Stimulated activated CD8-positive, alpha-beta memory T cell treated with anti-CD3 and anti-CD28 coated beads, Interleukin-15, amount 100 ng/mL, for 4 hours (primary cell): ENCODE results near the gene DNAH6.
A peak's percentile ranks its signal among the peaks of the same experiment; 100 is the strongest.
"Not testable (repeated sequence)": the region's sequence is repeated elsewhere in the genome, so short reads cannot be mapped to it uniquely, and the experiment has no call there.

Source experiments
- DNase-seq, 2 donors: peaks; one replicate each; pipeline ENCODE4 v3.0.0-alpha.2; 2020; ENCODE audit warnings: low read depth in 2 of 2

Gene DNAH6

GRCh38 chr2:84516234-84516986 is at the start of gene DNAH6:
TSS of gene DNAH6 (plus strand) at chr2:84516498. CDS start at chr2:84517827, 1,329 bp downstream.
- peak; percentile 66 to 73 for DNase-seq

- no peak for DNase-seq
Observed at GRCh38 chr2:84467389-84467788, 48.9 kb upstream of the DNAH6 start.

- not testable (repeated sequence) for DNase-seq
Observed at GRCh38 chr2:84472423-84472822, 43.9 kb upstream of the DNAH6 start.

- no peak for DNase-seq
Observed at GRCh38 chr2:84472856-84473565, 43.3 kb upstream of the DNAH6 start.

GRCh38 chr2:84474176-84474575 is 42.1 kb upstream of the DNAH6 start:
- DNase-seq, result no peak

- DNase-seq, result no peak
Observed at GRCh38 chr2:84477886-84478285, 38.4 kb upstream of the DNAH6 start.

- DNase-seq, result no peak
Observed at GRCh38 chr2:84478867-84479266, 37.4 kb upstream of the DNAH6 start.

- no peak for DNase-seq
Observed at GRCh38 chr2:84481702-84482101, 34.6 kb upstream of the DNAH6 start.

GRCh38 chr2:84482603-84483002 is 33.7 kb upstream of the DNAH6 start:
- no peak for DNase-seq

- DNase-seq, result no peak
Observed at GRCh38 chr2:84483320-84483719, 33.0 kb upstream of the DNAH6 start.

GRCh38 chr2:84486441-84487115 is 29.7 kb upstream of the DNAH6 start:
- no peak for DNase-seq

GRCh38 chr2:84487298-84487996 is 28.9 kb upstream of the DNAH6 start:
- no peak for DNase-seq

- no peak for DNase-seq
Observed at GRCh38 chr2:84491256-84491655, 25.0 kb upstream of the DNAH6 start.

- no peak for DNase-seq
Observed at GRCh38 chr2:84491741-84492140, 24.6 kb upstream of the DNAH6 start.

- no peak for DNase-seq
Observed at GRCh38 chr2:84492571-84492970, 23.7 kb upstream of the DNAH6 start.

GRCh38 chr2:84493514-84493913 is 22.8 kb upstream of the DNAH6 start:
- DNase-seq, result no peak

GRCh38 chr2:84494070-84494469 is 22.2 kb upstream of the DNAH6 start:
- DNase-seq, result no peak

- DNase-seq, result no peak
Observed at GRCh38 chr2:84495539-84496146, 20.7 kb upstream of the DNAH6 start.

- no peak for DNase-seq
Observed at GRCh38 chr2:84496386-84496785, 19.9 kb upstream of the DNAH6 start.

- DNase-seq, result no peak
Observed at GRCh38 chr2:84497285-84497684, 19.0 kb upstream of the DNAH6 start.

GRCh38 chr2:84498150-84498799 is 18.0 kb upstream of the DNAH6 start:
- DNase-seq, result no peak
